K562 (cell line): ENCODE results near the gene RNASE2.
"Not testable (repeated sequence)": the region's sequence is repeated elsewhere in the genome, so short reads cannot be mapped to it uniquely, and the experiment has no call there.

Experiments used
- CREB1 ChIP-seq, 2 experiments: sonication (generic) in 1 of 2; formaldehyde crosslinking in 1 of 2; IDR thresholded peaks; 2 replicates each; pipeline versions ENCODE4 v1.6.1 to v1.8.0; 2012 to 2022; ENCODE audit warnings: inconsistent platforms in 1 of 2, mild to moderate bottlenecking in 1 of 2, missing genetic modification reagents in 1 of 2, moderate library complexity in 1 of 2
- CTCF ChIP-seq, 3 experiments: IDR thresholded peaks in 2 of 3; conservative IDR thresholded peaks in 1 of 3; 2 replicates each; pipeline ENCODE4 v1.5.1; 2011 to 2012; ENCODE audit warnings: low read length in 3 of 3, mild to moderate bottlenecking in 3 of 3, control low read depth in 2 of 3, improper control_type of control experiment in 1 of 3, inconsistent platforms in 1 of 3, low read depth in 1 of 3, mixed read lengths in 1 of 3, moderate library complexity in 1 of 3; ENCODE audit not compliant: insufficient read depth in 2 of 3
- FOXJ2 ChIP-seq: fragments of 200-800 bp; sonication (Bioruptor generic); IDR thresholded peaks from 2 replicates; pipeline ENCODE4 v1.6.1; 2016; ENCODE audit warnings: missing genetic modification characterization, missing compliant biosample characterization
- NFATC3 ChIP-seq: fragments of 450-650 bp; IDR thresholded peaks from 2 replicates; pipeline ENCODE4 v1.6.1; 2017; ENCODE audit warnings: mild to moderate bottlenecking
- NFXL1 ChIP-seq: fragments of 450-650 bp; formaldehyde crosslinking; IDR thresholded peaks from 2 replicates; pipeline ENCODE4 v1.4.0; 2021; ENCODE audit warnings: mild to moderate bottlenecking
- NR2C1 ChIP-seq, 2 experiments: fragments of 450-650 bp; IDR thresholded peaks; 2 replicates each; pipeline ENCODE4 v1.6.1; 2017; ENCODE audit warnings: mild to moderate bottlenecking in 2 of 2, antibody characterized with exemption in 1 of 2, inconsistent platforms in 1 of 2, missing compliant biosample characterization in 1 of 2, missing genetic modification characterization in 1 of 2
- NR2C2 ChIP-seq, 2 experiments: fragments of 200-800 bp in 1 of 2; sonication (Bioruptor generic) in 1 of 2; sonication (generic) in 1 of 2; formaldehyde crosslinking in 1 of 2; IDR thresholded peaks; 2 replicates each; pipeline versions ENCODE4 v1.6.1 to v1.8.0; 2016 to 2022; ENCODE audit warnings: mild to moderate bottlenecking in 1 of 2, missing compliant biosample characterization in 1 of 2, missing genetic modification characterization in 1 of 2, missing genetic modification reagents in 1 of 2
- SP1 ChIP-seq: sonication (generic); formaldehyde crosslinking; IDR thresholded peaks from 2 replicates; pipeline ENCODE4 v1.8.1; 2022; ENCODE audit warnings: mild to moderate bottlenecking, missing genetic modification reagents
- SREBF1 ChIP-seq: fragments of 150-350 bp; IDR thresholded peaks from 2 replicates; pipeline ENCODE4 v1.6.1; 2014; ENCODE audit warnings: antibody characterized with exemption, low read depth, low read length, borderline replicate concordance
- TAF1 ChIP-seq: IDR thresholded peaks from 2 replicates; pipeline ENCODE4 v1.6.1; 2011; ENCODE audit warnings: mild to moderate bottlenecking, low read length, moderate library complexity; ENCODE audit not compliant: insufficient read depth, control insufficient read depth, severe bottlenecking; ENCODE audit errors: extremely low read depth
- TEAD4 ChIP-seq, 2 experiments: sonication (generic) in 1 of 2; formaldehyde crosslinking in 1 of 2; IDR thresholded peaks; 2 replicates each; pipeline versions ENCODE4 v1.6.1 to v1.8.0; 2012 to 2022; ENCODE audit warnings: borderline replicate concordance in 1 of 2, inconsistent platforms in 1 of 2, low read length in 1 of 2, mild to moderate bottlenecking in 1 of 2, missing genetic modification reagents in 1 of 2
- ZNF699 ChIP-seq: fragments of 250-450 bp; sonication (Bioruptor Pico); IDR thresholded peaks from 2 replicates; pipeline ENCODE4 v1.8.0; 2021; ENCODE audit warnings: mild to moderate bottlenecking, moderate library complexity; ENCODE audit not compliant: insufficient replicate concordance

GRCh38 chr14:20954736-20955537 lies at the start of gene RNASE2:
- TF ChIP-seq SP1 (CRISPR knock-in tag); NFXL1 (CRISPR knock-in tag); ZNF699 (CRISPR knock-in tag); CREB1 (IDR thresholded peaks at IDR 0.05); CREB1 (CRISPR knock-in tag; IDR thresholded peaks at IDR 0.05); CTCF (IDR thresholded peaks at IDR 0.05 in 2 of 3, conservative IDR thresholded peaks at IDR 0.05 in 1 of 3; ENCODE audit: insufficient read depth in 2 of 3, low read depth in 1 of 3, low read length in 3 of 3); TAF1; NFATC3; NR2C1 (IDR thresholded peaks at IDR 0.05); NR2C1 (tag; IDR thresholded peaks at IDR 0.05); SREBF1; FOXJ2 (tag); TEAD4 (IDR thresholded peaks at IDR 0.05; ENCODE audit: low read length); TEAD4 (CRISPR knock-in tag; IDR thresholded peaks at IDR 0.05; ENCODE audit: borderline replicate concordance); NR2C2 (CRISPR knock-in tag; IDR thresholded peaks at IDR 0.05); NR2C2 (tag; IDR thresholded peaks at IDR 0.05): not testable (repeated sequence)
